SK-N-SH (cell line): ENCODE data around the gene RABL6. TPM values are rescaled to one million over a fixed set of nuclear protein-coding genes. Genes with fewer than 3 reads are reported as not detected.
"Not testable (repeated sequence)": the region's sequence is repeated elsewhere in the genome, so short reads cannot be mapped to it uniquely, and the experiment has no call there.

Experiments
- CTCF ChIA-PET: fragments of 300-600, 350-600 bp; formaldehyde crosslinking; extraction: SDS; loops from one replicate; lab custom pipeline; 2021; lab: Yijun Ruan, JAX
- POLR2A ChIA-PET: fragments of 350-600 bp; sonication (Branson Sonifier 250); formaldehyde crosslinking; extraction: SDS; loops from one replicate; lab custom pipeline; 2020; ENCODE audit warnings: antibody characterized with exemption, inconsistent platforms; lab: Yijun Ruan, JAX
- DNase-seq: peaks from one replicate; pipeline ENCODE4 v3.0.0; 2012
- H2AFZ ChIP-seq: fragments of 200-600 bp; sonication (generic); 2 replicates; pipeline ENCODE4 v1.8.1; 2016; ENCODE audit warnings: antibody characterized with exemption, mild to moderate bottlenecking, low read depth
- H3F3A ChIP-seq: fragments of 200-600 bp; sonication (generic); replicated peaks from 2 replicates; pipeline ENCODE3; 2016; ENCODE audit warnings: antibody characterized with exemption, mild to moderate bottlenecking; ENCODE audit not compliant: insufficient read depth
- H3K27ac ChIP-seq, 2 experiments: fragments of 200-500 bp in 1 of 2; fragments of 200-600 bp in 1 of 2; sonication (Bioruptor generic) in 1 of 2; sonication (generic), shearing (Covaris generic) in 1 of 2; 2 replicates each; pipeline versions ENCODE4 v1.5.1 to v1.6.1; 2014 to 2016; ENCODE audit warnings: low read depth in 2 of 2, inconsistent platforms in 1 of 2, low read length in 1 of 2, mild to moderate bottlenecking in 1 of 2, mixed read lengths in 1 of 2
- H3K27me3 ChIP-seq: fragments of 200-600 bp; sonication (generic), shearing (Covaris generic); 2 replicates; pipeline ENCODE4 v1.6.1; 2016; ENCODE audit warnings: mixed run types; ENCODE audit not compliant: insufficient read depth
- H3K36me3 ChIP-seq, 2 experiments: fragments of 200-500 bp in 1 of 2; fragments of 200-600 bp in 1 of 2; sonication (Bioruptor generic) in 1 of 2; sonication (generic) in 1 of 2; replicated peaks in 1 of 2; 2 replicates each; pipeline versions ENCODE3 to v1.5.1; 2014 to 2016; ENCODE audit warnings: low read length in 1 of 2, mild to moderate bottlenecking in 1 of 2; ENCODE audit not compliant: insufficient read depth in 2 of 2, control insufficient read depth in 1 of 2
- H3K4me1 ChIP-seq, 2 experiments: fragments of 200-500 bp in 1 of 2; fragments of 200-600 bp in 1 of 2; sonication (Bioruptor generic) in 1 of 2; sonication (generic), shearing (Covaris generic) in 1 of 2; 2 replicates each; pipeline versions ENCODE4 v1.5.1 to v1.6.1; 2014 to 2016; ENCODE audit warnings: low read depth in 1 of 2, low read length in 1 of 2, mixed run types in 1 of 2; ENCODE audit not compliant: insufficient read depth in 2 of 2, control insufficient read depth in 1 of 2
- H3K4me2 ChIP-seq: fragments of 200-600 bp; sonication (generic), shearing (Covaris generic); 2 replicates; pipeline ENCODE4 v1.6.1; 2017; ENCODE audit warnings: mixed run types
- H3K4me3 ChIP-seq, 2 experiments: fragments of 200-500 bp in 1 of 2; fragments of 200-600 bp in 1 of 2; sonication (Bioruptor generic) in 1 of 2; sonication (generic), shearing (Covaris generic) in 1 of 2; 2 replicates each; pipeline versions ENCODE4 v1.5.1 to v1.8.1; 2014 to 2016; ENCODE audit warnings: low read depth in 2 of 2, inconsistent platforms in 1 of 2, low read length in 1 of 2, mild to moderate bottlenecking in 1 of 2, mixed read lengths in 1 of 2, moderate library complexity in 1 of 2
- H3K79me2 ChIP-seq: fragments of 200-600 bp; sonication (generic); 2 replicates; pipeline ENCODE4 v1.8.1; 2017; ENCODE audit warnings: mild to moderate bottlenecking; ENCODE audit not compliant: insufficient read depth
- H3K9ac ChIP-seq: fragments of 200-600 bp; sonication (generic); 2 replicates; pipeline ENCODE4 v1.6.1; 2017; ENCODE audit warnings: mixed run types
- H3K9me2 ChIP-seq: fragments of 200-600 bp; sonication (generic); 2 replicates; pipeline ENCODE4 v1.6.1; 2017; ENCODE audit warnings: mixed run types
- H3K9me3 ChIP-seq: fragments of 200-600 bp; sonication (generic); 2 replicates; pipeline ENCODE4 v1.6.1; 2017; ENCODE audit warnings: mixed run types, mild to moderate bottlenecking, moderate library complexity
- H4K20me1 ChIP-seq: fragments of 200-600 bp; sonication (generic); 2 replicates; pipeline ENCODE4 v1.6.1; 2017; ENCODE audit warnings: mild to moderate bottlenecking, mixed run types; ENCODE audit not compliant: insufficient read depth
- CHD2 ChIP-seq: fragments of 150-350 bp; IDR thresholded peaks from 2 replicates; pipeline ENCODE4 v1.6.1; 2018; ENCODE audit warnings: low read length; ENCODE audit not compliant: partially characterized antibody
- CTCF ChIP-seq: fragments of 200-600 bp; sonication (generic); IDR thresholded peaks from 2 replicates; pipeline ENCODE4 v1.6.1; 2017; ENCODE audit warnings: antibody characterized with exemption, mild to moderate bottlenecking, moderate library complexity
- ELF1 ChIP-seq: IDR thresholded peaks from 2 replicates; pipeline ENCODE4 v1.4.0; 2012
- EP300 ChIP-seq, 2 experiments: IDR thresholded peaks; 2 replicates each; pipeline versions ENCODE4 v1.4.0 to v1.6.1; 2012; ENCODE audit warnings: borderline replicate concordance in 1 of 2, low read depth in 1 of 2, low read length in 1 of 2
- FOXM1 ChIP-seq: IDR thresholded peaks from 2 replicates; pipeline ENCODE4 v1.4.0; 2012; ENCODE audit warnings: low read depth, mild to moderate bottlenecking
- GABPA ChIP-seq: IDR thresholded peaks from 2 replicates; pipeline ENCODE4 v1.4.0; 2012; ENCODE audit warnings: low read depth, mild to moderate bottlenecking
- IRF3 ChIP-seq: fragments of 150-350 bp; IDR thresholded peaks from 2 replicates; pipeline ENCODE4 v1.6.1; 2016; ENCODE audit warnings: mild to moderate bottlenecking, low read depth, low read length
- JUND ChIP-seq: IDR thresholded peaks from 2 replicates; pipeline ENCODE4 v1.4.0; 2012
- MXI1 ChIP-seq: IDR thresholded peaks from 2 replicates; pipeline ENCODE4 v1.6.1; 2012; ENCODE audit warnings: mild to moderate bottlenecking, low read depth, low read length, improper control_type of control experiment
- RCOR1 ChIP-seq: fragments of 150-350 bp; IDR thresholded peaks from 2 replicates; pipeline ENCODE4 v1.6.1; 2017; ENCODE audit warnings: antibody characterized with exemption, low read length
- SIN3A ChIP-seq: IDR thresholded peaks from 2 replicates; pipeline ENCODE4 v1.6.1; 2012; ENCODE audit warnings: low read depth, mild to moderate bottlenecking, low read length, moderate library complexity, borderline replicate concordance
- TCF12 ChIP-seq: IDR thresholded peaks from 2 replicates; pipeline ENCODE4 v1.4.0; 2012
- ZBTB33 ChIP-seq: IDR thresholded peaks from 2 replicates; pipeline ENCODE4 v1.4.0; 2012; ENCODE audit warnings: low read depth, borderline replicate concordance
- WGBS: methylation state at CpG from one replicate; pipeline ENCODE4 v1.1.6; 2017; ENCODE audit warnings: low lambda C conversion rate; 5-methylcytosine and 5-hydroxymethylcytosine counted together
- polyA plus RNA-seq, 3 experiments: library from polyadenylated mRNA; depleted of rRNA; stranded (reverse); fragments of >200 nt; gene quantifications; 2 replicates each; pipeline ENCODE4 v1.2.3, GENCODE V29; 2012

Gene RABL6
- polyA plus RNA-seq, 1 of the 3 experiments (the other 2 are of a cell fraction): 43.6 TPM

- not testable (repeated sequence) for H4K20me1 ChIP-seq, H3F3A ChIP-seq, H3K4me2 ChIP-seq, DNase-seq, H3K27me3 ChIP-seq, H3K9me2 ChIP-seq, H3K36me3 ChIP-seq, H3K4me1 ChIP-seq, H3K9me3 ChIP-seq, H3K27ac ChIP-seq, H3K9ac ChIP-seq, H2AFZ ChIP-seq, H3K4me3 ChIP-seq
- WGBS: 98% methylated on average over 2 of the region's 2 CpGs
- H3K79me2 ChIP-seq: peaks cover 27% of the 10 kb centered on the region
- ChIA-PET POLR2A (interaction anchor here (1.4 kb wide), 1 partner anchor 17 kb away, joined by 3 read pairs; the partner anchor contains the start of gene TRAF2), CTCF (interaction anchor here (1.2 to 1.3 kb wide), 2 partner anchors 27 to 199 kb away, joined by 3 read pairs; partner anchors contain the start of gene AJM1)
Measured at GRCh38 chr9:136869611-136870010, 61.9 kb downstream of the RABL6 start.

GRCh38 chr9:136875155-136875554, 67.4 kb downstream of the RABL6 start:
- POLR2A ChIA-PET: no interaction called here
- H3K79me2 ChIP-seq: no peaks in the 10 kb centered on the region
- CTCF ChIA-PET: interaction anchor here (0.9 kb wide), 1 partner anchor 160 kb away, joined by 3 read pairs; no protein-coding TSS in a partner anchor

GRCh38 chr9:136876476-136876875, 68.7 kb downstream of the RABL6 start:
- Histone ChIP-seq H3K4me3 (no peak overlapping the region), H3K4me2 (no peak overlapping the region), H3K9me3 (0 out of 2 replicates have a peak, but pooled peaks cover 3% of the 10 kb centered on the region), H3K79me2 (no peaks in the 10 kb centered on the region), H3K4me1 (no peaks in the 10 kb centered on the region), H3K27ac (no peak overlapping the region), H2AFZ (no peak overlapping the region), H3F3A (no peaks in the 10 kb centered on the region), H3K9ac (no peak overlapping the region), H3K27me3 (no peaks in the 10 kb centered on the region), H4K20me1 (no peaks in the 10 kb centered on the region), H3K9me2 (no peaks in the 10 kb centered on the region), H3K36me3 (no peaks in the 10 kb centered on the region)
- no peak for TF ChIP-seq CTCF
- no peak for TF ChIP-seq FOXM1
- TF ChIP-seq ZBTB33: no peak
- TF ChIP-seq IRF3: no peak
- no peak for TF ChIP-seq MXI1
- TF ChIP-seq SIN3A: no peak
- TF ChIP-seq RCOR1: no peak
- no peak for TF ChIP-seq JUND
- TF ChIP-seq ELF1: no peak
- 72% methylated on average over 5 of the region's 5 CpGs for WGBS
- POLR2A ChIA-PET: interaction anchor here (1.1 kb wide), 1 partner anchor 18 kb away, joined by 3 read pairs; no protein-coding TSS in a partner anchor
- CTCF ChIA-PET: no interaction called here
- no peak for DNase-seq

More at GRCh38 chr9:136875155-136875554, 67.4 kb downstream of the RABL6 start:
- Histone ChIP-seq H3K4me2 (no peak overlapping the region), H3K27ac (no peak overlapping the region), H3K9me2 (no peaks in the 10 kb centered on the region), H3K9ac (no peak overlapping the region), H3F3A (no peaks in the 10 kb centered on the region), H3K4me1 (no peaks in the 10 kb centered on the region), H3K36me3 (no peaks in the 10 kb centered on the region), H3K9me3 (0 out of 2 replicates have a peak, but pooled peaks cover 3% of the 10 kb centered on the region), H3K27me3 (no peaks in the 10 kb centered on the region), H2AFZ (no peak overlapping the region), H3K4me3 (no peak overlapping the region), H4K20me1 (no peaks in the 10 kb centered on the region)
- DNase-seq: no peak
- no peak for TF ChIP-seq EP300 (IDR thresholded peaks at IDR 0.05; ENCODE audit: borderline replicate concordance in 1 of 2, low read depth in 1 of 2, low read length in 1 of 2)
- no peak for TF ChIP-seq TCF12
- no peak for TF ChIP-seq CHD2
- no peak for TF ChIP-seq GABPA
- no peak for TF ChIP-seq CTCF
- WGBS: 87% methylated on average over 6 of the region's 6 CpGs
